Liver (tissue), 9 donors: ENCODE data around the gene CMIP. TPM values are rescaled to one million over a fixed set of nuclear protein-coding genes. Genes with fewer than 3 reads are reported as not detected.

Source experiments
- DNase-seq: peaks from one replicate; pipeline ENCODE4 v3.0.0-alpha.2; 2017; ENCODE audit warnings: low spot score
- H3K27ac ChIP-seq, 2 donors: one replicate each; pipeline ENCODE4 v1.7.0; 2013; ENCODE audit warnings: inconsistent platforms in 2 of 2, low read length in 2 of 2, control low read depth in 1 of 2, low read depth in 1 of 2, mild to moderate bottlenecking in 1 of 2
- H3K27me3 ChIP-seq, 4 donors: one replicate each; pipeline versions ENCODE4 v1.6.1 to v1.7.0; 2013; ENCODE audit warnings: low read length in 3 of 4, inconsistent platforms in 1 of 4, mild to moderate bottlenecking in 1 of 4, moderate library complexity in 1 of 4; ENCODE audit not compliant: control insufficient read depth in 4 of 4, insufficient read depth in 4 of 4
- H3K36me3 ChIP-seq, 4 donors: one replicate each; pipeline versions ENCODE4 v1.6.1 to v1.7.0; 2013; ENCODE audit warnings: low read length in 3 of 4, mild to moderate bottlenecking in 3 of 4, low read depth in 1 of 4, moderate library complexity in 1 of 4; ENCODE audit not compliant: control insufficient read depth in 4 of 4, insufficient read depth in 3 of 4
- H3K4me1 ChIP-seq, 4 donors: one replicate each; pipeline versions ENCODE4 v1.6.1 to v1.7.0; 2013; ENCODE audit warnings: low read length in 3 of 4, mild to moderate bottlenecking in 3 of 4, moderate library complexity in 1 of 4; ENCODE audit not compliant: control insufficient read depth in 4 of 4, insufficient read depth in 4 of 4
- H3K4me3 ChIP-seq, 3 donors: one replicate each; pipeline versions ENCODE4 v1.6.1 to v1.7.0; 2013; ENCODE audit warnings: low read length in 3 of 3, control low read depth in 1 of 3, low read depth in 1 of 3, mild to moderate bottlenecking in 1 of 3
- H3K9ac ChIP-seq, 2 donors: one replicate each; pipeline ENCODE4 v1.7.0; 2013; ENCODE audit warnings: low read length in 2 of 2, mild to moderate bottlenecking in 2 of 2, moderate library complexity in 2 of 2, control low read depth in 1 of 2, low read depth in 1 of 2
- H3K9me3 ChIP-seq, 4 donors: one replicate each; pipeline versions ENCODE4 v1.6.1 to v1.7.0; 2013; ENCODE audit warnings: low read length in 3 of 4; ENCODE audit not compliant: control insufficient read depth in 4 of 4
- ATF3 ChIP-seq: IDR thresholded peaks from 2 replicates; pipeline ENCODE4 v1.6.1; 2016; ENCODE audit warnings: antibody characterized with exemption
- CTCF ChIP-seq: fragments of 150-350 bp; IDR thresholded peaks from 2 replicates; pipeline ENCODE4 v1.5.1; 2017; ENCODE audit warnings: improper control_type of control experiment, low read depth, low read length; ENCODE audit not compliant: missing input control
- EGR1 ChIP-seq, 2 donors: IDR thresholded peaks; 2 replicates each; pipeline ENCODE4 v1.6.1; 2016 to 2018; ENCODE audit warnings: antibody characterized with exemption in 2 of 2, low read depth in 2 of 2
- FOXA1 ChIP-seq: IDR thresholded peaks from 2 replicates; pipeline ENCODE4 v1.6.1; 2016; ENCODE audit warnings: antibody characterized with exemption
- HNF4A ChIP-seq, 2 donors: conservative IDR thresholded peaks; 2 replicates each; pipeline ENCODE4 v1.6.1; 2016; ENCODE audit warnings: antibody characterized with exemption in 2 of 2, mild to moderate bottlenecking in 2 of 2
- HNF4G ChIP-seq: IDR thresholded peaks from 2 replicates; pipeline ENCODE4 v1.6.1; 2016; ENCODE audit warnings: antibody characterized with exemption
- JUND ChIP-seq, 2 donors: IDR thresholded peaks; 2 replicates each; pipeline ENCODE4 v1.6.1; 2016; ENCODE audit warnings: antibody characterized with exemption in 2 of 2
- MAX ChIP-seq: IDR thresholded peaks from 2 replicates; pipeline ENCODE4 v1.6.1; 2016; ENCODE audit warnings: antibody characterized with exemption
- RAD21 ChIP-seq, 2 donors: IDR thresholded peaks; 2 replicates each; pipeline ENCODE4 v1.6.1; 2016; ENCODE audit warnings: antibody characterized with exemption in 2 of 2, mild to moderate bottlenecking in 2 of 2
- REST ChIP-seq: IDR thresholded peaks from 2 replicates; pipeline ENCODE4 v1.6.1; 2016; ENCODE audit warnings: antibody characterized with exemption, mild to moderate bottlenecking
- RXRA ChIP-seq, 2 donors: IDR thresholded peaks; 2 replicates each; pipeline ENCODE4 v1.6.1; 2017 to 2018; ENCODE audit warnings: antibody characterized with exemption in 2 of 2, mild to moderate bottlenecking in 1 of 2
- SP1 ChIP-seq: IDR thresholded peaks from 2 replicates; pipeline ENCODE4 v1.6.1; 2018; ENCODE audit warnings: antibody characterized with exemption, mild to moderate bottlenecking
- TAF1 ChIP-seq: conservative IDR thresholded peaks from 2 replicates; pipeline ENCODE4 v1.6.1; 2016; ENCODE audit warnings: antibody characterized with exemption, mild to moderate bottlenecking
- YY1 ChIP-seq: IDR thresholded peaks from 2 replicates; pipeline ENCODE4 v1.6.1; 2016; ENCODE audit warnings: antibody characterized with exemption, mild to moderate bottlenecking
- ZBTB33 ChIP-seq: IDR thresholded peaks from 2 replicates; pipeline ENCODE4 v1.6.1; 2016; ENCODE audit warnings: antibody characterized with exemption
- WGBS: extraction: QIAGEN DNeasy Blood & Tissue Kit; methylation state at CpG from one replicate; pipeline ENCODE4 v1.1.7; 2013; 5-methylcytosine and 5-hydroxymethylcytosine counted together
- polyA plus RNA-seq, 2 donors: library from polyadenylated mRNA; stranded (reverse) in 1 of 2; unstranded in 1 of 2; fragments of 200-250 nt in 1 of 2; fragments of >200 nt in 1 of 2; fragmentation: Nextera tagmentation in 1 of 2; extraction: Ambion mirVana in 1 of 2; gene quantifications; one replicate each; pipeline versions ENCODE4 v1.2.1 to v1.2.3, GENCODE V29; 2013 to 2015
- total RNA-seq, 2 donors: library from RNA; depleted of rRNA; stranded (reverse); fragments of >200 nt; gene quantifications; one replicate each; pipeline ENCODE4 v1.2.3, GENCODE V29; 2014
- donor health status: healthy.
- donor health status: healthy.
- donor health status: healthy.
- donor health status: healthy.
- donor health status: healthy.

CMIP gene
- total and polyA plus RNA-seq, 4 donors, result 1.7 to 15.6 (median 10.1) TPM

- DNase-seq, result no peak
- TF ChIP-seq ATF3 (no peak), ZBTB33 (no peak), SP1 (no peak), JUND (IDR thresholded peaks at IDR 0.05) (no peak), YY1 (no peak), RAD21 (IDR thresholded peaks at IDR 0.05) (no peak), MAX (no peak), CTCF (no peak)
- Histone ChIP-seq H3K4me3 (no peak overlapping the region), H3K27ac (peak overlapping the region in 1 of 2 donors; percentile 1), H3K4me1 (peaks cover 15 to 62% (median 38%) of the 10 kb centered on the region in 4 donors), H3K36me3 (peaks cover 0 to 4% (median 0%) of the 10 kb centered on the region in 4 donors), H3K9me3 (no peaks in the 10 kb centered on the region), H3K27me3 (no peaks in the 10 kb centered on the region), H3K9ac (no peak overlapping the region)
- 94% methylated on average over 9 of the region's 9 CpGs for WGBS
Measured at GRCh38 chr16:81470796-81471636, 26.4 kb downstream of the CMIP start.

- WGBS, result 89% methylated on average over 8 of the region's 8 CpGs
- TF ChIP-seq FOXA1 (no peak), SP1 (no peak), EGR1 (IDR thresholded peaks at IDR 0.05; ENCODE audit: low read depth in 2 of 2) (no peak), HNF4A (conservative IDR thresholded peaks at IDR 0.05) (no peak), RAD21 (IDR thresholded peaks at IDR 0.05) (no peak), HNF4G (no peak), JUND (IDR thresholded peaks at IDR 0.05) (no peak), ATF3 (no peak), MAX (no peak), RXRA (IDR thresholded peaks at IDR 0.05) (no peak), REST (no peak), TAF1 (no peak), CTCF (no peak)
- Histone ChIP-seq H3K27me3 (no peaks in the 10 kb centered on the region), H3K4me1 (peaks cover 15 to 55% (median 34%) of the 10 kb centered on the region in 4 donors), H3K27ac (peak overlapping the region in 1 of 2 donors; percentile 1), H3K9me3 (no peaks in the 10 kb centered on the region), H3K4me3 (no peak overlapping the region), H3K36me3 (peaks cover 0 to 4% (median 0%) of the 10 kb centered on the region in 4 donors), H3K9ac (no peak overlapping the region)
- DNase-seq, result no peak
Measured at GRCh38 chr16:81471882-81472281, 27.3 kb downstream of the CMIP start.
